C1 segment of cervical spinal cord (tissue), 14 donors: Measurements from ENCODE around the gene AGAP5.

ENCODE experiments used
- DNase-seq, 14 donors: peaks; one replicate each; lab custom pipeline; 2025; lab: John Stamatoyannopoulos, UW

The AGAP5 gene

DNA sequence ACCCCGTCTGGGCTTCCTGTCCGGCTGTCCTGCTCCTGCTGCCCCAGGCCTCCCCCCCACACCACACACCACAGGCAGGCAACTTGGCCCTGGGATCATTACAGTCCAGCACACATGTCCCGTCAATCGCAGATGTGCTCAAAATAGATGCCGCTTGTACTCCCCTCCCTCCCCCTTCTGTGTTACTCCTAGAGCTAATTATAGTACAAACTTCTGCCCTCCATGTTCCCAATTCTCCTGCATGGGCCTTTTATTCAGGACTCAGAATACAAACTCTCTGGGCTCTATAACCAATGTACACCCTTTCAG is 42.0 kb downstream of the AGAP5 start, which contains the start of gene SYNPO2L:
Gene SYNPO2L (minus strand): TSS at position 40 of the 309 bp plus-strand sequence. CDS start 107 bp downstream, outside the sequence.
- DNase-seq, result no peak

DNA sequence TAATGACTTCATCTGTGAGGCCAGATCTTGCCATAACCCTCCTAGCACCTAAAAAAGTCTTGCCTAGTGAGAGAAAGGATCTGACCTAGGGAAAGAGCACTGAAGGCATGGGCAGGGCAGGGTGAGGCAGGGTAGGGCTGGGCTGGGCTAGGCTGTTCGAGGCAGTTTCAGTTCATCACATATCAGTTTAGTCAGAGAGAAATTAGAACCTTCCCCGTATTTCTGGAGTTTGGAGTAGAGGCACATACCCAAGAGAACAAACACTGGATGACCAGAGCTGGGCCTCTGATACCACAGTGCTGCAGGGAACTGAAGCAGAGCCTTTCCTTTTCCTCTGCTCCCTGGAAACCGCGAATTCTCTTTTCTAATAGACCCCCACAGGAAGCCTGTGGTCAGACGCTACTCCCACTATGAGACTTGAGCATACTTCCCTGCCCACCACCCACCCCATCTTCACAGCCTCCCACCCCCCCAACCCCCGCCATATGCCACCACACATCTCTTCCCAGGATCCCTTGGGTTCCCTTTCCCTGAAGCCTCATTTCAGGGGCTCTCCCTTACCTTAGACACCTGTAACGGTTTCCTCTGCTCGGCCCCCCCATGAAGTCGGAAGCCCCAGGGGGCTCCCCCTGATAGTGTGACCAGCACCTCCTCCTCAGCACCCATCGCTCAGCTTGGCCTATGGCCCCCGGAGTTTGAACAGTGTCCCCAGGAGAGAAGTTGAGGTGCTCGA is 42.5 kb downstream of the AGAP5 start:
- no peak for DNase-seq

DNA sequence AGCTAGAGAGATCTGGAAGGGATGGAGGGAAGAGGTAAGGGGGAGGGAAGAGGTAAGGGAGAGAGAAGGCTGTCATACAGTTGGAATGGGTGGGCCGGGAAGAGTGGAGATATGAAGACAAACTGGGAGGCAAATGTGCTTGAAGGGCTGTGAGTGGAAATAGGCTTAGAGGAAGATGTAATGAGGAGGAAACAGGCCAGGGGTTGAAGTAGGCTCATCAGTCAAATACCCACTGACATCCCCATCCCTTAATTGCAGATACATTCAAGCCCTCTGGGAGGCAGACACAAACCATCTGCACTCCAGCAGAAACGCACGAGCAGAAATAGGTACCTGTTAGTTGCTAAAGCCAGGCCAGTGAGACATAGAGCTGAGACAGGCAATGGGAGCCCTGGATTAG is 44.2 kb downstream of the AGAP5 start:
- DNase-seq, result no peak

DNA sequence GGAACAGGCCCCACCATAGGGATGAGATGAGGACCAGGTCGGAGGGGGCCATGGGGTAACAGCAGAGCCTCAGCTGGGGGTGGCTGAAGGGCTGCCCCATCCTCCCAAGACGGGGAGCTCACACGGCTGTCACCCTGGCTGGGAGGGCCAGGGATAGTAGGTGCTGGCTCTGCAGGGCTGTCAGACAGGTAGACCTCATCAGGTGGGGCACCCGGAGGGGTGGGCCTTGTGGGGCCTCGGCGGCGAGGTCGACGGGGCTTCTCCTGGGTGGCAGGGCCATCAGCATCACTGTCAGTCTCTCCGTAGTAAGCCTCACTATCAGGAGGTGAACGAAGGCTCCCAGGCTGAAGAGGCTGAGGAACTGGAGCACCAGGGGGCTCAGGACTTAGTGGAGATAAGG is 44.7 kb downstream of the AGAP5 start:
- no peak for DNase-seq

DNA sequence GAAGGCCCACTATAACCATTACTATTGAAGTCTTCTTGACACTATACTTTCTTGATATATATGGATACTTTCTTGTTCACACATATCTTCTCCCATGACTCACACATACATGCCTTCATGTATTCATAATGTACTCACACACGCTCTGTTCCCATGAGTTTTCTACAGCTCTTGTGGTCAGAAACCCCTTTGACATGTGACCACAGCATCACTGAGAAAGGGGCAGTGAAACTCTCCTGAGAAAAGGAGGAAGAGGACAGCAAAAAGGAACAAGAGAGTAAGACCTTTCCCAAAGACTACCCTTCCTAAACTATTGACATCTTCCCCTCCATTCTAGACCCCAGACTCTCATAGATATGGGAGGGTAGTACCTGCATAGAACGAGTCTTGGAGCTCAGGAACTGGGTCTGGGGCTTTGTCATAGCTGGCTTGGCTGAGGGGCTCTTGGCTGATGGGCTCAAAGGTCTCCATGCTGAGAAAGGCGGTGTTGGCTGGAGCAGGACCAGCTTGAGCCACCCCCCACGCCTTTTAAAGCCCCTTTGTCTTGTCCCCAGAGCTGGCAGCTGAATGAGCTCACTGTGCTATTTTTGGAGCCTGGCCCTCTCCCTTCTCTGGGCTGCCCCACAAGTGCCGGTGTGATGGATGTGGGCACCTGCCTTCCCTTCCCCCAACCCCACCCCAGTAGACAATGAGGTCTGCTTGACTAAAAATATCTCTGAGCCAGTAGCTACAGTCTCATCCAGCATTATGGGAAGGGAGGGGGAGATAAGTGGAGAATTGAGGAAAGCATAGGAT is 47.2 kb downstream of the AGAP5 start:
- peak in 7 of 14 donors; percentile 16 to 56 (median 34) for DNase-seq

DNA sequence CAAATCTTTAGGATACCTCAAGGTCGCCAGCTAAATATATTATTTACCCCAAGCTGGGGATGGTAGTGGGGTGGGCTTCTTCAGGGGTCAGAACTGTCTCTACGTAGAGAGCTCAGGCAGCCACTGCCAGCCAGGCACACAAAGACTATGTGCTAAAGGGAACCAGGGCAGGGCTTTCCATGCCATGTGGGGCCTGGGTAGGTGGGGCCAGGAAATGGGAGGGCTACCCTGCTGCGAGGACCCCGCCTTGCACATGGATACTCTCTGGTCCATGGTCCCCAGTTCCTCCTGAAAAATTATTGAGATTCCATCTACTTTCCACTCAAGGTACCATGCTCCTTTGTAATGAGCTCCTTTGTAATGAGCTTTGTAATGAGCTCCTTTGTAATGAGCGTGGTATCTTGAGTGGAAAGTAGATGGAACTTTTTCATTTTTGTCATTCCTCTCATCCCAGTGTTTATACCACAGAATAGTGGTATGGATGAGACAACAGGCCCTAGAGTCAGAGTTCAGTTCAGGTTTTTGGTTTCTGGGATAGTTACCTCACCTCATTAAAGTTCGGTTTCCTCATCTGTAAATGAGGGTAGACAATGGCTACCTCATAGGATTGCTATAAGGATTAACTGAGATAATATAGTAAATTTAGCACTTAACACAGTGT is 47.9 kb downstream of the AGAP5 start:
- no peak for DNase-seq

DNA sequence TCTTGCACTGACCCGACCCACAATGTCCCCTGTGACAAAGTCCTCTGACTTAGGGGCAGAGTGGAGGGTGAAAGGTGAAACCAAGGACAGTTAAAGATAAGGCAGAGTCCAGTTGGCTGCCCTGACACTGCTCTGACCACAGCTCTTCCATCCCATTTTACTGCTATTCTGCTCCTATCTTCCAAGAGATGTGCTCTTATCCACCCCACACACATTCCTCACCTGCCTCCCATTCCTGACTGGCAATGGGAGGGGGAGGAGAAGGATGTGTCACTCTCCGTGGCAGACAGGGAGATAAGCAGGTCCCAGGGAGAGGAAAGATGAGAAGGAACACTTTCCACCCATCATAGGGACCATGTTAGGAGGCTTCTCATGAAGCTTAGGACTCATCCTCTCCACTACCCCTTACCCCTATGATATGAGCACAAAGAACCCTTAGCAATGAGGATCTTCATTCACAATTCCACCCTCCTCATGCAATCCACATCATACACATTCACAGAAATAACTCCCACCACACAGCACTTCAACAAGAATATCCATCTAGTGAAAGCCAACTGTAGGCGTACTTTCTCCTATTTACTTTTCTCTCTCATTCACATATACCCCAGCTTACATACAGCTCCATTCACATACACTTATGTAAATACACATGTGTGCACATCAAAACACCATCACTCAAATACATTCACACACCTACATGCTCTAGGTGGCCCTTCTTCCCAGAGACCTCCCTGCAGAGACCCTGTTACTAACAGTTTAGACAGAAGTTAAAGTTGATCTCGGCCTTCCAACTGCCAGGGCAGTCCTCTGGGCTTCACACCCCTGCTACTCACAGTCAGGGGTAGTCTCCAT is 48.7 kb downstream of the AGAP5 start:
- DNase-seq, result no peak

DNA sequence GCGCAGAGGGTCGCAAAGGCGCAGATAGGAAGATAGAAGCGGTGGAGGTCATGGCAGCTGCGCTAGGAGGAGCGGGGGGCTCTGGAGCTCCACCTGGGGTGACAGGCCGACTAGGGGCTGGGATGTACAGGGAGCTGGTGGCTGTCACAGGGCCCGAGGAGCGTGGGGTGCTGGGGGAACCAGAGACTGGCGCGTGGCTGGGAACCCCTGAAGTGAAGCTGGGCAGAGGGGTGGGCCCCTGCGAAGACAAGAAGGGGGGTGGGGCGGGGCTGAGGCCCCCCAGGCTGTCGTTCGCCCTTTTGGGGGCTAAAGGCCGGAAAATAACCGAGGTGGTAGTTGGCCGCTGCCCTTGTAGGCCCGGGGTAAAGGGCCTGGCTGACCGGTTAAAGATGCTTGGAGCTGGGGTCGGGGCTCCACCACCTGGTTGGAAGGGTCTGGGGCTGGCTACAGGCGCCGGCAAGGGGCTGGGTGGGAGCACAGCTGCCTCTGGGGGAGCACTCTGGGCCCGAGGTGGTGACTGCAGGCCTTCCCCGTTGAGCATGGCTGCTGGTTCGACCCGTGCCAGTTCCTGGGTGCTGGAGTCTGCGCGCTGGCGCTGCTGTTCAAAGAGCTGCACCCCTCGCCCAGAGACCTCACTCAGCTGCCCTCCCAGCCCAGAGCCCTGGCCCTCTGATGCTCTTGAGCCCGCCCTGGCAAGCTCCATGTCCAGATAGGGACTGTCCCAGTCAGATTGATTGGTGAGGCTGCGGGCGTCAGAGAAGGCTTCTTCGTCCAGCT is 49.8 kb downstream of the AGAP5 start:
- DNase-seq, result peak in 6 of 14 donors; percentile 10 to 32 (median 26)

DNA sequence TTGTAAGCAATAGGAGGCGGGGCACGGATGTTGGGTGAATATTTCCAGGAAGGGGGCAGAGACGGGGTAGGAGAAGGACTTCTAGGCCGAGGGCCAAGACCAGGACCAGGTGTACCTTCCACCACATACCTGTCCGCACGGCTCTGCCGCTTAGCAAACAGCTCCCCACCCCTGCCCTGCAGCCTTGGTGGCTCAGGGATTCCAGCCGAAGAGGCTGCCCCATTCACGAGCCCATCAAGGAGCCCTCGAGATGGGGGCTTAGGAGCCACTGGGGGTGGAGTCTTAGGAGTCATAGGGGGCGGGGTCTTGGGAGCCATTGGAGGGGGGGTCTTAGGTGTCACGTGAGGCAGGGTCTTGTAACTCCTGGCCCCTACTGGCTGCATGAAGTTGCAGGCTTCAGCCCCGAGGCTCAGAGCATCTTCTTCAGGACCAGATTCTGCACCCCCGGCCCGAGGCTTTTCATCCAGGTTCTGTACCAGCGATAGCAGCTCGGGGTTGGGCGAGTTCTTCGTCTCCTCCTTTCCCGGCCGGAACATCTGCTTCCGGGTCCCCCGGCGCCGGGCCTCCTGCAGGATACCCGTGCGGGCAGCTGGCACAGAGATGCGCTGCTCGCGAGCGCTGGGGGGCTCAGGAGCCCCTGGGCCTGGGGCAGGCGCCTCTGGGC is 50.6 kb downstream of the AGAP5 start:
- peak in 10 of 14 donors; percentile 11 to 64 (median 42) for DNase-seq

DNA sequence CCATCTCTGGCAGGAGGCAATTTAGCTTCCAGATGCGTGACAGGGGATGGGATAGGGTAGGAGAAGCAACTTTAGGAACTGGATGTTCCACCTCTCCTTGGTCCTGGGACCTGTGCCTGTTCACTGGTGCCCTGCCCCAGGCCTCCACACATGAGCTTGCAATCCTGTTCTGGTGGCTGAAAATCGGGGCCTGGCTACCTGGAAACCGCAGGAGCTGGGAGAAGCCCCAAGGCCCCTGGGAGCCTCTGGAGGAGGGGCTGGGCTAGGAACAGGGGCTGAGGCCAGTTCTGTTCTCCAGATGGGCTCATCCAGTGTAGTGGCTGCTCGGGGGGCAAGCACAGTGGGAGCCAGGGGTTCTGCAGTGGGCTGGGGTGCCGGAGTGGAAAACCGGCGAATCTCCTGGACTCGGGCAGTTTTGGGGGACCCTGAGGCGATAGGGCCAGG is 51.3 kb downstream of the AGAP5 start:
- no peak for DNase-seq

DNA sequence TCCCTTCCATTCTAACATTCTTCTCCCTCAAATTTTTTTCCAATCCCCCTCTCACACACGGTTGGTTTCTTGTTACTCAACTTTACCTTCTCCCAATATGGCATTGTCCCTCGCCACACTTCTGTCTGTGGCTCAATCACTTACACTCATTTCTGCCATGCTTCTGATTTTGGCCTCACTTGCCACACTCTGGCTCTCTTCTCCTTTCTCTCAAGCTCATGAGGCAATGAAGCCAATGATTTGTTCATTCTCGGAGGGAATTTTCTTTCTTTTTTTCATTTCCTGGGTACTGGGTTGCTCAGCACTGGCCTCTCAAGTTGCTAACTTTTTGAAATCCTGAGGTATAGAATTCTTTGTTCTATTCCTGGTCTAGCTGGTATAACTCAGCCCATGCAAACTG is 52.7 kb downstream of the AGAP5 start:
- no peak for DNase-seq

DNA sequence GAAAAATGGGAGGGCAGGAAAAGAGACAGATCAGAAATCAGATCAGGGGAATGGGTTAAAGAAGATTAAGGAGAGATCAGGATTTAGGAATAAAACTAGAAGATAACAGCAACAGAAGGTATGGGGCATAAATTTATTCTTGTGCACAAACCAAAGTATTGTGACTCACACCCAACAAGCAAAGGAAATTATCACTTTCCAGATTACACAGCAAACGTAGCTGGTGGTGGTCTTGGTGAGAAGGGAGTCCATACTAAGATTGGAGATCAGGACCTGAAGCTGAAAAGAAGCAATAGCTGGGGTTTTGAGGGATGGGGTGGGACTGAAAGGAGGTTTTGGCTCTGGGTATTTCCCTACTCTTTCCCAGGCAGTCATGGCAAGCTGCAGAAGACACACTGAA is 53.1 kb downstream of the AGAP5 start:
- no peak for DNase-seq

DNA sequence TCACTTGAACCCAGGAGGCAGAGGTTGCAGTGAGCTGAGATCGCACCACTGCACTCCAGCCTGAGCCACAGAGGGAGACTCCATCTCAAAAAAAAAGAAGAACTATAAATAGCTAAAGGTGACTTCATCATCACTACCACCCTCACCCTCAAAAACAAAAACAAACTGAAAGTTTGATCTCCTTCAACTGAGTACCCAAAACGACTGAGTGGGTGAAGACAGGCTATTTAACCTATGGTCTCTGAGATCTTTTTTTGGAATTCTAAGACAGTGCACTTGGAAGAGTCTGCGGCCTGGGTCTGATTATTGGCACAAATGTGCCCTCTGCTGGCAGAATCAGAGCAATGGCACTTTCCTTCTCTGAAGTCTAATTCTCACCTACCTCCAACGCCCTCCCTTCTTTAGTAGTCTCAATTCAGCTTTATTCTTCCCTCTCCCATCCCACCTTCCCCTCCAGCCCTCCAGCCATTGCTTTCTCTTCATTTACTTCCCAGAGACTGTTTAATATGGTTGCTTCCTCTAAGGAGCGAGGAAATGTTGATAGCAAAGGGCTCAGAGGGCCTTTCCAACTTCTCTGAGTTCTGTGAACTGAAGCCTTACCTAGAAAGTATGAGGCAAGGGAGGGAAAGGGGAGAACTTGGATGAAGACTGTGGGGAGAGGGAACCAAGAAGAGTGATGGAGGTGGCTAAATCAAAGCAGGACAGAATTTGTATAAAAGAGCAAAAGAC is 53.7 kb downstream of the AGAP5 start:
- peak in 10 of 14 donors; percentile 7 to 54 (median 30) for DNase-seq

DNA sequence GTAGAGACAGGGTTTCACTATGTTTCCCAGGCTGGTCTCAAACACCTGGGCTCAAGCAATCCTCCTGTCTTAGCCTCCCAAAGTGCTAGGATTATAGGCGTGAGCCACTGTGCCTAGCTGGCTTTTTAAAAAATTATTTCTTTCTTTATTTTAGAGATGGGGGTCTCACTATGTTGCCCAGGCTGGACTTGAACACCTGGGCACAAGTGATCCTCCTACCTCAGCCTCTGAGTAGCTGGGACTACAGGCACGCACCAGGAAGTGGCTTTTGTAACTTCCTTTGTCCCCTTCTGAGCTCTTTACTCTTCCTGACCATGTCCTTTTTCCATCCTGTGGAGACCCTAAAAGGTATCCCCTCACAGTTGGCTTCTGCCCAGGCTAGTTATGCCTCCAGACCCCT is 54.5 kb downstream of the AGAP5 start:
- DNase-seq, result no peak

DNA sequence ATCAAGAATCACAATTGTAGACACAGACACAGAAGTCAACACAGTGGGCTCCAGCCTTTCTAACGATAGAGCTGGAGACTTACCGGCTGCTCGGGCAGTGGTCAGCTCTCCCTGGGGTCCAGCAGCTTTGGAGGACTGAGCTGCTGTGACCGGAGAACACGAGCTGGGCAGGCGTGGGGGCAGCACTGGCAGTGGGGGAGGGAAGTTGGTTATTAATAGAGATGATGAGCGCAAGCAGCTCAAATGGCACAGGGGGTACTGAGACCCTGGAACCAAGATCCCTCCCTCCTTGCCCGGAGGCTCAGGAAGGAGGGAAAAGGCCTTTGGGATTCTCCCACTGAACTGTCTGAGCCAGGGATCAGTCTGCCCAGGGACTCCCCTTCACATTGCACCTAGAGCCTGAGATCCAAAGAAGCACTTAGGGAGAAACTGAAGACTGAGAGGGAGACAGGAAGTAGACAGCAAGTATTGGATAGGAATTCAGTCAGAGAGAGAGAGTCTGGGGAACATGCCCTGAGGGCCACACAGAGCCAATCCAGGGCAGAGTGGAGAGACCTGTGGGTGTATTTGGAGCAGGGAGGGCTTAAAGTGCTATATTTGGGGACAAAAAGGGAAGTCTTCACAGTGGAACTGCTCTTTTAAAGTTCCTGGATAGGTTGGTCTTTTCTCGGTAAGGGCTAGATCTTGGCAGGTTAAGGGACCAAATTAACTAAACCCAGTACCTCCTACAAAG is 56.4 kb downstream of the AGAP5 start, which contains the start of gene MYOZ1:
Gene MYOZ1 (minus strand): TSS at position 147 of the 733 bp plus-strand sequence. CDS start 1,457 bp downstream, outside the sequence.
- DNase-seq, result no peak

DNA sequence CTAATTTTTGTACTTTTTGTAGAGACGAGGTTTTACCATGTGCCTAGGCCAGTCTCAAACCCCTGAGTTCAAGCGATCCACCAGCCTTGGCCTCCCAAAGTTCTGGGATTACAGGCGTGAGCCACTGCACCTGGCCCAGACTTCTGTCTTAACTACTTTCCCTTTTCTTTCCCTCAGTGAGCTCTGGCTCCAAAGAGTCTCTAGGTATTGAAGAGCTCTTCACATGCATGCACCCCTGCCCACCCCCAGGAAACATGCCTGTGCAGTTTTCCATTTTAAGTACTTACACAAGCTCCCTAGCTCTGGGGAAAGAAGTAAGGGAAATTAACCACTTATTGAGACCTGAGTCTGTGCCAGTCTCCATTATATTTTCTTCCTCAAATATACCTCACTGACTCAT is 58.6 kb downstream of the AGAP5 start:
- DNase-seq, result no peak

DNA sequence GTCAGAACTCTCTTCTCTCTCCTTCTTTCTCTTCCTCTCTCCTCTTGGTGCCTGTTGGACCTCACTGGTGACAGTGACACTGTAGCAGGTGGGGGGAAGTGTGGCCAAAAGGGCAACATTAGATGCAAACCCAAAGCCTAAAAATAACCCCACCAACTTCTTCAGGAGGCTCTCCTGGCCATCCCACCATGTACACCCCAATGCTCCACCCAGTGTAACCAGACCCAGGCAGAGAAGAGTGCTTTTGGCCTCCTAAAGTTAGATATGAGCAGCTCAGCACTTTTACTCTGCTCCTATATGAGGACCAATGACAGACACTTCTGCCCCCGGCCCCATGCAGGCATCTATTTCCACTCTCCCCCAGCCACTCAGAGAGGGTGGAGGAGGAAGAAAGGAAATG is 62.1 kb downstream of the AGAP5 start:
- no peak for DNase-seq

DNA sequence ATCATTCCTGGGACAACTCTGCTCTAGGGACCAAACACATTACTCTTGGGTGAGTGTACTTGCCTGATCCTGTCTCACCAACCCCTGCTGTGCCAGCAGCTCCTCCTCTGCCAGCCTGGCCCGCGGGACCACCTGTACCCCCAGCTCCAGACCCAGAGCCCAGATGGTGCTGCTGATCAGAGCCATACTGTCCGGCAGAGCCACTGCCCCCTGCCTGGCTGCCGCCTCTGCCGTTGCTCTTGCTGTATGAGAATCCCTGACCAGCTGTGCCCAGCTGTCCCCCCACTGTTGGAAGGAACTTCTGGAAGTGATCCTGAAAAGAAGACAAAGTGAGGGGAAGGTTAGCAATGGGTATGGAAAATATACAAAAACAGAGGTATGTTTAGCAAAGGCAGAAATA is 63.5 kb downstream of the AGAP5 start:
- no peak for DNase-seq

DNA sequence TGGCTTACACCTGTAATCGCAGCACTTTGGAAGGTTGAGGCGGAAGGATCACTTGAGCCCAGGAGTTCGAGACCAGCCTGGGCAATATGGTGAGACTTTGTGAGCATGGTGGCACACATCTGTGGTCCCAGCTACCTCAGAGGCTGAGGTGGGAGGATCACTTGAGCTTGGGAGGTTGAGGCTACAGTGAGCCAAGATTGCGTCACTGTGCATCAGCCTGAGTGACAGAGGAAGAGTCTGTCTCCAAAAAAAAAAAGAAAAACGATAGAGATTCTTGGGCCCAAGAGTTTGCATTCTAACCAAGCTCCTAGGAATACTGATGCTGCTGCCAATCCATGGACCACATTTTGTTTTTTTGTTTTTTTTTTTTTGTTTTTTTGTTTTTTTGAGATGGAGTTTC is 68.7 kb downstream of the AGAP5 start:
- no peak for DNase-seq
